ENCODE measurements around the gene RNF43.

DNA sequence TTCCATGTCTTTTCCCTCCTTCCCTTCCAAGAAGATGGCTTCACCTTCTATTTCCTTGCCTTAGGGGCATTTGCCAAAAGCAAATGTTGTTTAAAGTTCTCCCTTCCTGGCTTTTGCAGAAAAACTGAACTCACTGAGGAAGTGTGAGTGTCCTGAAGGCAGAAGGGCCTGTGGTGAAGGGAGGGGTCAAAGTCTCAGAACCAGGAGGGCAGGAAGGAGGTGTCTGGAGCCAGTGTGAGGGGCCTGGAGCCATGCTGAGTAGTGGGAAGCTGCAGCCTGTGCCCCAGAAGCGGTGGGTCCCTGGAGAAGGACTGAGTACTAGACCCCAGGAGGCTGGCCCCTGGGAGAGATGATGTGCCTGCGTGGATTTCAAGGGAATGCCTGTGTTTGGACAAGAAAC, 41.5 kb downstream of the RNF43 start:
- TF ChIP-seq RFX5 (IDR thresholded peaks at IDR 0.05; ENCODE audit: low read depth, low read length) (no peak), ZBTB21 (CRISPR knock-in tag; IDR thresholded peaks at IDR 0.05) (no peak), MEIS2 (CRISPR knock-in tag; IDR thresholded peaks at IDR 0.05) (no peak)
- TF ChIP-seq, protein P1, sequence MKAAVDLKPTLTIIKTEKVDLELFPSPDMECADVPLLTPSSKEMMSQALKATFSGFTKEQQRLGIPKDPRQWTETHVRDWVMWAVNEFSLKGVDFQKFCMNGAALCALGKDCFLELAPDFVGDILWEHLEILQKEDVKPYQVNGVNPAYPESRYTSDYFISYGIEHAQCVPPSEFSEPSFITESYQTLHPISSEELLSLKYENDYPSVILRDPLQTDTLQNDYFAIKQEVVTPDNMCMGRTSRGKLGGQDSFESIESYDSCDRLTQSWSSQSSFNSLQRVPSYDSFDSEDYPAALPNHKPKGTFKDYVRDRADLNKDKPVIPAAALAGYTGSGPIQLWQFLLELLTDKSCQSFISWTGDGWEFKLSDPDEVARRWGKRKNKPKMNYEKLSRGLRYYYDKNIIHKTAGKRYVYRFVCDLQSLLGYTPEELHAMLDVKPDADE (CRISPR knock-in tag; IDR thresholded peaks at IDR 0.05), result no peak
- TF ChIP-seq, protein P2, sequence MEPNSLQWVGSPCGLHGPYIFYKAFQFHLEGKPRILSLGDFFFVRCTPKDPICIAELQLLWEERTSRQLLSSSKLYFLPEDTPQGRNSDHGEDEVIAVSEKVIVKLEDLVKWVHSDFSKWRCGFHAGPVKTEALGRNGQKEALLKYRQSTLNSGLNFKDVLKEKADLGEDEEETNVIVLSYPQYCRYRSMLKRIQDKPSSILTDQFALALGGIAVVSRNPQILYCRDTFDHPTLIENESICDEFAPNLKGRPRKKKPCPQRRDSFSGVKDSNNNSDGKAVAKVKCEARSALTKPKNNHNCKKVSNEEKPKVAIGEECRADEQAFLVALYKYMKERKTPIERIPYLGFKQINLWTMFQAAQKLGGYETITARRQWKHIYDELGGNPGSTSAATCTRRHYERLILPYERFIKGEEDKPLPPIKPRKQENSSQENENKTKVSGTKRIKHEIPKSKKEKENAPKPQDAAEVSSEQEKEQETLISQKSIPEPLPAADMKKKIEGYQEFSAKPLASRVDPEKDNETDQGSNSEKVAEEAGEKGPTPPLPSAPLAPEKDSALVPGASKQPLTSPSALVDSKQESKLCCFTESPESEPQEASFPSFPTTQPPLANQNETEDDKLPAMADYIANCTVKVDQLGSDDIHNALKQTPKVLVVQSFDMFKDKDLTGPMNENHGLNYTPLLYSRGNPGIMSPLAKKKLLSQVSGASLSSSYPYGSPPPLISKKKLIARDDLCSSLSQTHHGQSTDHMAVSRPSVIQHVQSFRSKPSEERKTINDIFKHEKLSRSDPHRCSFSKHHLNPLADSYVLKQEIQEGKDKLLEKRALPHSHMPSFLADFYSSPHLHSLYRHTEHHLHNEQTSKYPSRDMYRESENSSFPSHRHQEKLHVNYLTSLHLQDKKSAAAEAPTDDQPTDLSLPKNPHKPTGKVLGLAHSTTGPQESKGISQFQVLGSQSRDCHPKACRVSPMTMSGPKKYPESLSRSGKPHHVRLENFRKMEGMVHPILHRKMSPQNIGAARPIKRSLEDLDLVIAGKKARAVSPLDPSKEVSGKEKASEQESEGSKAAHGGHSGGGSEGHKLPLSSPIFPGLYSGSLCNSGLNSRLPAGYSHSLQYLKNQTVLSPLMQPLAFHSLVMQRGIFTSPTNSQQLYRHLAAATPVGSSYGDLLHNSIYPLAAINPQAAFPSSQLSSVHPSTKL (CRISPR knock-in tag; IDR thresholded peaks at IDR 0.05), result no peak
- TF ChIP-seq, protein P3, sequence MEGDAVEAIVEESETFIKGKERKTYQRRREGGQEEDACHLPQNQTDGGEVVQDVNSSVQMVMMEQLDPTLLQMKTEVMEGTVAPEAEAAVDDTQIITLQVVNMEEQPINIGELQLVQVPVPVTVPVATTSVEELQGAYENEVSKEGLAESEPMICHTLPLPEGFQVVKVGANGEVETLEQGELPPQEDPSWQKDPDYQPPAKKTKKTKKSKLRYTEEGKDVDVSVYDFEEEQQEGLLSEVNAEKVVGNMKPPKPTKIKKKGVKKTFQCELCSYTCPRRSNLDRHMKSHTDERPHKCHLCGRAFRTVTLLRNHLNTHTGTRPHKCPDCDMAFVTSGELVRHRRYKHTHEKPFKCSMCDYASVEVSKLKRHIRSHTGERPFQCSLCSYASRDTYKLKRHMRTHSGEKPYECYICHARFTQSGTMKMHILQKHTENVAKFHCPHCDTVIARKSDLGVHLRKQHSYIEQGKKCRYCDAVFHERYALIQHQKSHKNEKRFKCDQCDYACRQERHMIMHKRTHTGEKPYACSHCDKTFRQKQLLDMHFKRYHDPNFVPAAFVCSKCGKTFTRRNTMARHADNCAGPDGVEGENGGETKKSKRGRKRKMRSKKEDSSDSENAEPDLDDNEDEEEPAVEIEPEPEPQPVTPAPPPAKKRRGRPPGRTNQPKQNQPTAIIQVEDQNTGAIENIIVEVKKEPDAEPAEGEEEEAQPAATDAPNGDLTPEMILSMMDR (CRISPR knock-in tag; IDR thresholded peaks at IDR 0.05), result no peak
